Amniotic stem cell (primary cell): ENCODE measurements around the gene GAS2L3.
"Not testable (repeated sequence)": the region's sequence is repeated elsewhere in the genome, so short reads cannot be mapped to it uniquely, and the experiment has no call there.

Experiments
- DNase-seq: peaks from one replicate; lab custom pipeline; 2025; lab: John Stamatoyannopoulos, UW

The GAS2L3 gene

GRCh38 chr12:100574187-100575074, 947 bp downstream of the GAS2L3 start:
- no peak for DNase-seq

- no peak for DNase-seq
Measured at GRCh38 chr12:100576331-100577036, 3.0 kb downstream of the GAS2L3 start.

- DNase-seq: no peak
Measured at GRCh38 chr12:100578923-100579322, 5.4 kb downstream of the GAS2L3 start.

- DNase-seq: no peak
Measured at GRCh38 chr12:100579844-100580243, 6.4 kb downstream of the GAS2L3 start.

GRCh38 chr12:100584256-100584655, 10.8 kb downstream of the GAS2L3 start:
- DNase-seq: no peak

- no peak for DNase-seq
Measured at GRCh38 chr12:100591979-100592378, 18.5 kb downstream of the GAS2L3 start.

GRCh38 chr12:100593490-100593889, 20.0 kb downstream of the GAS2L3 start:
- no peak for DNase-seq

GRCh38 chr12:100601626-100602025, 28.1 kb downstream of the GAS2L3 start:
- DNase-seq: no peak

GRCh38 chr12:100602997-100603396, 29.5 kb downstream of the GAS2L3 start:
- DNase-seq: not testable (repeated sequence)

GRCh38 chr12:100608776-100609175, 35.3 kb downstream of the GAS2L3 start:
- DNase-seq: no peak

GRCh38 chr12:100610666-100611430, 37.4 kb downstream of the GAS2L3 start:
- DNase-seq: no peak

GRCh38 chr12:100612606-100613005, 39.1 kb downstream of the GAS2L3 start:
- no peak for DNase-seq

- no peak for DNase-seq
Measured at GRCh38 chr12:100624571-100624970, 51.1 kb downstream of the GAS2L3 start.

- DNase-seq: no peak
Measured at GRCh38 chr12:100632445-100632892, 59.0 kb downstream of the GAS2L3 start.

- not testable (repeated sequence) for DNase-seq
Measured at GRCh38 chr12:100633082-100633785, 59.8 kb downstream of the GAS2L3 start.

GRCh38 chr12:100643246-100643645, 69.8 kb downstream of the GAS2L3 start:
- DNase-seq: no peak

- no peak for DNase-seq
Measured at GRCh38 chr12:100646896-100647295, 73.4 kb downstream of the GAS2L3 start.

- no peak for DNase-seq
Measured at GRCh38 chr12:100651108-100651507, 77.6 kb downstream of the GAS2L3 start.

GRCh38 chr12:100651694-100652093, 78.2 kb downstream of the GAS2L3 start:
- DNase-seq: no peak

GRCh38 chr12:100652488-100652887, 79.0 kb downstream of the GAS2L3 start:
- no peak for DNase-seq

GRCh38 chr12:100656141-100656540, 82.7 kb downstream of the GAS2L3 start:
- no peak for DNase-seq

- no peak for DNase-seq
Measured at GRCh38 chr12:100656856-100657255, 83.4 kb downstream of the GAS2L3 start.
